CD14-positive monocyte (primary cell): ENCODE data around the gene CREB5. TPM values are rescaled to one million over a fixed set of nuclear protein-coding genes. Genes with fewer than 3 reads are reported as not detected.

Experiments used
- DNase-seq, 3 donors: peaks; one replicate each; pipeline ENCODE4 v3.0.0-alpha.2; 2011 to 2022
- H2AFZ ChIP-seq: 2 replicates; pipeline ENCODE4 v1.6.0; 2012; ENCODE audit warnings: mild to moderate bottlenecking, low read depth, low read length, inconsistent platforms; ENCODE audit not compliant: insufficient read depth, poor library complexity, severe bottlenecking
- H3K27ac ChIP-seq, 2 donors: 1 replicate in 1 of 2; 2 replicates in 1 of 2; pipeline ENCODE4 v1.5.1; 2012 to 2013; ENCODE audit warnings: low read length in 2 of 2, control low read depth in 1 of 2, inconsistent platforms in 1 of 2, low read depth in 1 of 2, mild to moderate bottlenecking in 1 of 2
- H3K27me3 ChIP-seq, 2 donors: one replicate each; pipeline versions ENCODE4 v1.6.0 to v1.6.1; 2011 to 2013; ENCODE audit warnings: low read length in 2 of 2; ENCODE audit not compliant: control insufficient read depth in 2 of 2, insufficient read depth in 2 of 2
- H3K36me3 ChIP-seq, 2 donors: replicated peaks in 1 of 2; 1 replicate in 1 of 2; 2 replicates in 1 of 2; pipeline versions ENCODE4 v1.5.1 to v1.6.1; 2012 to 2013; ENCODE audit warnings: low read length in 2 of 2, control low read depth in 1 of 2, inconsistent platforms in 1 of 2, mild to moderate bottlenecking in 1 of 2; ENCODE audit not compliant: insufficient read depth in 2 of 2, control insufficient read depth in 1 of 2
- H3K4me1 ChIP-seq, 2 donors: 1 replicate in 1 of 2; 2 replicates in 1 of 2; pipeline versions ENCODE4 v1.5.1 to v1.6.1; 2012 to 2013; ENCODE audit warnings: low read length in 2 of 2, control low read depth in 1 of 2, inconsistent platforms in 1 of 2, mild to moderate bottlenecking in 1 of 2, moderate library complexity in 1 of 2; ENCODE audit not compliant: insufficient read depth in 2 of 2, control insufficient read depth in 1 of 2
- H3K4me2 ChIP-seq: replicated peaks from 2 replicates; pipeline ENCODE3; 2012; ENCODE audit warnings: low read length, moderate library complexity, mild to moderate bottlenecking; ENCODE audit not compliant: poor library complexity, severe bottlenecking; ENCODE audit errors: extremely low read depth
- H3K4me3 ChIP-seq, 3 experiments: fragments of 200-600 bp in 1 of 3; sonication (generic) in 1 of 3; replicated peaks in 1 of 3; 1 replicate in 2 of 3; 2 replicates in 1 of 3; pipeline ENCODE4 v1.5.1; 2011 to 2013; ENCODE audit warnings: low read length in 3 of 3, mild to moderate bottlenecking in 3 of 3, control low read depth in 2 of 3, low read depth in 2 of 3, inconsistent platforms in 1 of 3, moderate library complexity in 1 of 3
- H3K79me2 ChIP-seq: 2 replicates; pipeline ENCODE4 v1.6.0; 2012; ENCODE audit warnings: mild to moderate bottlenecking, control low read depth, inconsistent platforms, low read length, moderate library complexity; ENCODE audit not compliant: insufficient read depth
- H3K9ac ChIP-seq: 2 replicates; pipeline ENCODE4 v1.6.0; 2017; ENCODE audit warnings: low read length, mild to moderate bottlenecking; ENCODE audit not compliant: insufficient read depth, poor library complexity, severe bottlenecking
- H3K9me3 ChIP-seq, 2 donors: replicated peaks in 1 of 2; 1 replicate in 1 of 2; 2 replicates in 1 of 2; pipeline versions ENCODE4 v1.5.1 to v1.6.1; 2012 to 2013; ENCODE audit warnings: low read length in 2 of 2, control low read depth in 1 of 2; ENCODE audit not compliant: control insufficient read depth in 1 of 2, insufficient read depth in 1 of 2
- H4K20me1 ChIP-seq: 2 replicates; pipeline ENCODE4 v1.6.0; 2012; ENCODE audit warnings: mild to moderate bottlenecking, low read length, control low read depth, moderate library complexity; ENCODE audit not compliant: insufficient read depth
- H3K27ac Mint-ChIP-seq, 7 donors: one replicate each; pipeline ENCODE4 v1.8.0; 2020; ENCODE audit warnings: mild to moderate bottlenecking in 7 of 7, mixed read lengths in 7 of 7, moderate library complexity in 6 of 7, inconsistent platforms in 2 of 7
- H3K27me3 Mint-ChIP-seq, 3 donors: one replicate each; pipeline ENCODE4 v1.8.0; 2021 to 2022; ENCODE audit warnings: low read depth in 3 of 3, mild to moderate bottlenecking in 3 of 3, mixed read lengths in 3 of 3, moderate library complexity in 3 of 3, inconsistent platforms in 1 of 3
- H3K36me3 Mint-ChIP-seq, 2 donors: one replicate each; pipeline ENCODE4 v1.8.0; 2020; ENCODE audit warnings: mixed read lengths in 2 of 2, inconsistent platforms in 1 of 2, mild to moderate bottlenecking in 1 of 2
- H3K4me1 Mint-ChIP-seq: one replicate; pipeline ENCODE4 v1.8.0; 2020; ENCODE audit warnings: mild to moderate bottlenecking, mixed read lengths
- H3K4me3 Mint-ChIP-seq, 2 donors: one replicate each; pipeline ENCODE4 v1.8.0; 2020; ENCODE audit warnings: mild to moderate bottlenecking in 2 of 2, mixed read lengths in 2 of 2, moderate library complexity in 1 of 2
- H3K9me3 Mint-ChIP-seq, 7 donors: one replicate each; pipeline ENCODE4 v1.8.0; 2020 to 2022; ENCODE audit warnings: mixed read lengths in 7 of 7, mild to moderate bottlenecking in 6 of 7, moderate library complexity in 6 of 7, inconsistent platforms in 2 of 7
- WGBS: methylation state at CpG from one replicate; pipeline ENCODE4 v1.1.5; 2013; ENCODE audit warnings: missing lambda C conversion rate; ENCODE audit not compliant: insufficient coverage; 5-methylcytosine and 5-hydroxymethylcytosine counted together
- intact Hi-C, 2 donors: fragments of 100-400 bp; cut with micrococcal nuclease; formaldehyde crosslinking; loops; one replicate each; pipeline versions ENCODE4 v1.15.0 to v1.15.1; 2023
- polyA plus RNA-seq, 3 donors: library from polyadenylated mRNA; depleted of rRNA in 1 of 3; unstranded in 2 of 3; stranded (reverse) in 1 of 3; fragments of 300-500 nt in 2 of 3; fragments of >200 nt in 1 of 3; fragmentation: Illumina TruSeq in 2 of 3; gene quantifications; 1 replicate in 2 of 3; 2 replicates in 1 of 3; pipeline ENCODE4 v1.2.3, GENCODE V29; 2012 to 2021
- TF ChIP-seq, protein P1 (sequence below): fragments of 200-600 bp; IDR thresholded peaks from one replicate; pipeline ENCODE4 v1.8.0; 2022; ENCODE audit warnings: antibody characterized with exemption, mild to moderate bottlenecking

CREB5 gene
- polyA plus RNA-seq, 3 donors: 25.1 to 72.3 (median 44.2) TPM

- H3K4me3 Mint-ChIP-seq: no peak overlapping the region
- no peak overlapping the region for H3K4me2 ChIP-seq
- H3K27ac Mint-ChIP-seq: no peak overlapping the region
- H3K27ac ChIP-seq: no peak overlapping the region
- no peak overlapping the region for H3K4me3 ChIP-seq
- no peaks in the 10 kb centered on the region for H4K20me1 ChIP-seq
- H3K4me1 Mint-ChIP-seq: peaks cover 55% of the 10 kb centered on the region
- peaks cover 32 to 40% of the 10 kb centered on the region in 2 donors for H3K4me1 ChIP-seq
- intact Hi-C loops: no loop called here
- no peaks in the 10 kb centered on the region for H3K36me3 Mint-ChIP-seq
- peaks cover 6% of the 10 kb centered on the region in 2 donors for H3K9me3 ChIP-seq
- DNase-seq: no peak
- WGBS: 82% methylated on average over 5 of the region's 5 CpGs
- no peaks in the 10 kb centered on the region for H3K36me3 ChIP-seq
- H3K27me3 ChIP-seq: no peaks in the 10 kb centered on the region
- TF ChIP-seq, protein P1, sequence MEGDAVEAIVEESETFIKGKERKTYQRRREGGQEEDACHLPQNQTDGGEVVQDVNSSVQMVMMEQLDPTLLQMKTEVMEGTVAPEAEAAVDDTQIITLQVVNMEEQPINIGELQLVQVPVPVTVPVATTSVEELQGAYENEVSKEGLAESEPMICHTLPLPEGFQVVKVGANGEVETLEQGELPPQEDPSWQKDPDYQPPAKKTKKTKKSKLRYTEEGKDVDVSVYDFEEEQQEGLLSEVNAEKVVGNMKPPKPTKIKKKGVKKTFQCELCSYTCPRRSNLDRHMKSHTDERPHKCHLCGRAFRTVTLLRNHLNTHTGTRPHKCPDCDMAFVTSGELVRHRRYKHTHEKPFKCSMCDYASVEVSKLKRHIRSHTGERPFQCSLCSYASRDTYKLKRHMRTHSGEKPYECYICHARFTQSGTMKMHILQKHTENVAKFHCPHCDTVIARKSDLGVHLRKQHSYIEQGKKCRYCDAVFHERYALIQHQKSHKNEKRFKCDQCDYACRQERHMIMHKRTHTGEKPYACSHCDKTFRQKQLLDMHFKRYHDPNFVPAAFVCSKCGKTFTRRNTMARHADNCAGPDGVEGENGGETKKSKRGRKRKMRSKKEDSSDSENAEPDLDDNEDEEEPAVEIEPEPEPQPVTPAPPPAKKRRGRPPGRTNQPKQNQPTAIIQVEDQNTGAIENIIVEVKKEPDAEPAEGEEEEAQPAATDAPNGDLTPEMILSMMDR: no peak
- H3K9me3 Mint-ChIP-seq: peaks cover 0 to 7% (median 5%) of the 10 kb centered on the region in 7 donors
- H3K79me2 ChIP-seq: no peaks in the 10 kb centered on the region
- H3K9ac ChIP-seq: no peak overlapping the region
- peaks cover 0 to 2% (median 0%) of the 10 kb centered on the region in 3 donors for H3K27me3 Mint-ChIP-seq
- no peak overlapping the region for H2AFZ ChIP-seq
These were observed 262.1 kb downstream of the CREB5 start for GRCh38 chr7:28674359-28674782.

DNA sequence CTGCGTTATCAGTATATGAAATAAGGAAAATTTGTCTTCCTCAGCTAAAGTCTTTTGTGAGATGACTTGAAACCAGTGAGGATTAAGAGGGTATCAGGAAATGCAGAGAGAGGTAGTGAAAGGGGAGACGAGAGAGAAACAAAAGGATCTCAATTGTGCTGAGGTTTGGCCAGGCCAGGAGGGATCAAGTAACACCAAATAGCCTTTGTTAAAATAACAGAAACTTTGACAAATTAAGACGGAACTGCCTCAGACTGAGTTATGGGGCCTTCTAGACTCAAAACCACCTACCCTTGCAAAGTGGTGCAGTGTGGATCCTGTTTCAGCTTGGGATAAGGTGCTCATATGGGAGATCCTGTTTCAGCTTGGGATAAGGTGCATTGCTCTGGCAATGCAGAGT lies 263.1 kb downstream of the CREB5 start:
- Mint-ChIP-seq H3K27ac (peak overlapping the region in 1 of 7 donors; percentile 34), H3K9me3 (peaks cover 0 to 4% (median 0%) of the 10 kb centered on the region in 7 donors), H3K36me3 (no peaks in the 10 kb centered on the region), H3K4me3 (no peak overlapping the region), H3K27me3 (peaks cover 0 to 2% (median 0%) of the 10 kb centered on the region in 3 donors), H3K4me1 (peaks cover 47% of the 10 kb centered on the region)
- Histone ChIP-seq H4K20me1 (no peaks in the 10 kb centered on the region), H3K4me2 (no peak overlapping the region), H3K9me3 (no peaks in the 10 kb centered on the region), H3K27me3 (no peaks in the 10 kb centered on the region), H3K9ac (no peak overlapping the region), H3K36me3 (no peaks in the 10 kb centered on the region), H3K27ac (no peak overlapping the region), H3K79me2 (no peaks in the 10 kb centered on the region), H3K4me1 (peaks cover 24 to 37% of the 10 kb centered on the region in 2 donors), H2AFZ (no peak overlapping the region), H3K4me3 (no peak overlapping the region)
- no peak for DNase-seq
- WGBS: 80% methylated on average over 1 of the region's 3 CpGs
- TF ChIP-seq, protein P1: no peak
- intact Hi-C loops: no loop called here
